Smooth muscle cell (in vitro differentiated cells): Measurements from ENCODE around the gene ANKIB1. TPM values are rescaled to one million over a fixed set of nuclear protein-coding genes. Genes with fewer than 3 reads are reported as not detected.

Experiments
- DNase-seq: peaks from one replicate; lab custom pipeline; 2025; ENCODE audit not compliant: unreplicated experiment; lab: John Stamatoyannopoulos, UW
- H2AFZ ChIP-seq: fragments of 200-600 bp; sonication (generic); 2 replicates; pipeline ENCODE4 v1.6.0; 2016; ENCODE audit warnings: antibody characterized with exemption, low read depth, mild to moderate bottlenecking
- H3F3A ChIP-seq: fragments of 200-600 bp; sonication (generic); 2 replicates; pipeline ENCODE4 v1.6.0; 2017; ENCODE audit warnings: antibody characterized with exemption, low read depth
- H3K27ac ChIP-seq: fragments of 200-600 bp; sonication (generic); 2 replicates; pipeline ENCODE4 v1.5.1; 2016; ENCODE audit warnings: low read depth, mild to moderate bottlenecking
- H3K27me3 ChIP-seq: fragments of 200-600 bp; sonication (generic); 2 replicates; pipeline ENCODE4 v1.6.1; 2016; ENCODE audit warnings: low read depth, mild to moderate bottlenecking
- H3K36me3 ChIP-seq: fragments of 200-600 bp; sonication (generic); 2 replicates; pipeline ENCODE4 v1.5.1; 2016; ENCODE audit warnings: low read depth
- H3K4me1 ChIP-seq: fragments of 200-600 bp; sonication (generic); 2 replicates; pipeline ENCODE4 v1.5.1; 2016; ENCODE audit warnings: low read depth
- H3K4me2 ChIP-seq: fragments of 200-600 bp; sonication (generic); 2 replicates; pipeline ENCODE4 v1.6.0; 2016; ENCODE audit warnings: mild to moderate bottlenecking
- H3K4me3 ChIP-seq: fragments of 200-600 bp; sonication (generic); 2 replicates; pipeline ENCODE4 v1.5.1; 2016; ENCODE audit warnings: mild to moderate bottlenecking
- H3K79me2 ChIP-seq: fragments of 200-600 bp; sonication (generic); 2 replicates; pipeline ENCODE4 v1.6.0; 2016; ENCODE audit warnings: low read depth, mild to moderate bottlenecking
- H3K9ac ChIP-seq: fragments of 200-600 bp; sonication (generic); 2 replicates; pipeline ENCODE4 v1.6.0; 2016; ENCODE audit warnings: low read depth
- H3K9me3 ChIP-seq: fragments of 200-600 bp; sonication (generic); replicated peaks from 2 replicates; pipeline ENCODE4 v1.5.1; 2016; ENCODE audit warnings: low read depth
- H4K20me1 ChIP-seq: fragments of 200-600 bp; sonication (generic); 2 replicates; pipeline ENCODE4 v1.6.0; 2016; ENCODE audit warnings: low read depth
- CTCF ChIP-seq: fragments of 200-600 bp; sonication (generic); IDR thresholded peaks from 2 replicates; pipeline ENCODE4 v1.5.1; 2017; ENCODE audit warnings: borderline replicate concordance, mild to moderate bottlenecking, antibody characterized with exemption; ENCODE audit not compliant: insufficient read depth, poor library complexity, severe bottlenecking
- WGBS: methylation state at CpG from one replicate; pipeline ENCODE4 v1.1.7; 2016; ENCODE audit warnings: low lambda C conversion rate; 5-methylcytosine and 5-hydroxymethylcytosine counted together
- polyA plus RNA-seq: library from polyadenylated mRNA; unstranded; fragments of >200 nt; fragmentation: Nextera tagmentation; extraction: Ambion mirVana; gene quantifications from 2 replicates; pipeline ENCODE4 v1.2.1, GENCODE V29; 2016
- total RNA-seq: library from RNA; depleted of rRNA; stranded (reverse); fragments of >200 nt; gene quantifications from 2 replicates; pipeline ENCODE4 v1.2.3, GENCODE V29; 2014

The ANKIB1 gene
- total and polyA plus RNA-seq, 2 experiments from 2014 or later = 12.9 to 57.4 TPM

- H4K20me1 ChIP-seq = peaks cover 5% of the 10 kb centered on the region
- H3K4me1 ChIP-seq = no peaks in the 10 kb centered on the region
- no peak overlapping the region for H3K4me3 ChIP-seq
- no peak overlapping the region for H2AFZ ChIP-seq
- DNase-seq = no peak
- no peak overlapping the region for H3K27ac ChIP-seq
- no peak overlapping the region for H3K4me2 ChIP-seq
- peaks cover 5% of the 10 kb centered on the region for H3K79me2 ChIP-seq
- peaks cover 6% of the 10 kb centered on the region for H3K9me3 ChIP-seq
- H3F3A ChIP-seq = no peaks in the 10 kb centered on the region
- no peak for TF ChIP-seq CTCF
- H3K9ac ChIP-seq = no peak overlapping the region
- no peaks in the 10 kb centered on the region for H3K36me3 ChIP-seq
- no peaks in the 10 kb centered on the region for H3K27me3 ChIP-seq
Measured at GRCh38 chr7:92333866-92334265, 88.1 kb downstream of the ANKIB1 start.

DNA sequence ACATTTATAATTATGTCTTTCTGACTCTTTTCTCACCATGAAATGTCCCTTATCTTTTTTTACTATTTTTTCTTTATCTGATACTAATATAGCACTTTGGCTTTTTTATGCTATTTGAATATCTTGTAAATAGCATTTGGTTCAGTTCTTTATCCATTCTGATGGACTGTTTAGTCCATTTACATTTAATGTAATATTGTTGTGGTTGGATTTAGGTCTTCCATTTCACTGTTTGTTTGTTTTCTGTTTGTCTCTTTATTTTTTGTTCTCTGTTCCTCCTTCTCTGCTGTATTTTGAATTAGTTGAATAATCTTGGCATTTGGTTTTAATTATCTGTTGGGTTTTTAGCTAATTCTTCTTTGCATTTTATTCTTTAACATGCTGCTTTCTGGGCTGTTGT lies 89.8 kb downstream of the ANKIB1 start:
- Histone ChIP-seq H3K27ac (no peak overlapping the region), H3K9me3 (peaks cover 6% of the 10 kb centered on the region), H4K20me1 (peaks cover 5% of the 10 kb centered on the region), H3K4me1 (no peaks in the 10 kb centered on the region), H3K4me2 (no peak overlapping the region), H3K27me3 (no peaks in the 10 kb centered on the region), H3F3A (no peaks in the 10 kb centered on the region), H3K9ac (no peak overlapping the region), H2AFZ (no peak overlapping the region), H3K36me3 (no peaks in the 10 kb centered on the region), H3K79me2 (peaks cover 5% of the 10 kb centered on the region), H3K4me3 (no peak overlapping the region)
- TF ChIP-seq CTCF = no peak
- no peak for DNase-seq

- Histone ChIP-seq H3K79me2 (peaks cover 5% of the 10 kb centered on the region), H3F3A (no peaks in the 10 kb centered on the region), H2AFZ (no peak overlapping the region), H3K27ac (no peak overlapping the region), H3K9ac (no peak overlapping the region), H3K9me3 (peaks cover 6% of the 10 kb centered on the region), H3K27me3 (no peaks in the 10 kb centered on the region), H3K4me2 (no peak overlapping the region), H3K4me3 (no peak overlapping the region), H3K36me3 (no peaks in the 10 kb centered on the region), H4K20me1 (peaks cover 5% of the 10 kb centered on the region), H3K4me1 (no peaks in the 10 kb centered on the region)
- DNase-seq = no peak
- 85% methylated on average over 2 of the region's 2 CpGs for WGBS
- TF ChIP-seq CTCF = no peak
Measured at GRCh38 chr7:92336662-92337340, 91.0 kb downstream of the ANKIB1 start.

- 100% methylated on average over 1 of the region's 1 CpG for WGBS
- Histone ChIP-seq H3K9ac (no peak overlapping the region), H3K9me3 (peaks cover 6% of the 10 kb centered on the region), H2AFZ (no peak overlapping the region), H3K27me3 (no peaks in the 10 kb centered on the region), H3K4me3 (no peak overlapping the region), H3K4me1 (no peaks in the 10 kb centered on the region), H3F3A (no peaks in the 10 kb centered on the region), H3K4me2 (no peak overlapping the region), H3K79me2 (peaks cover 5% of the 10 kb centered on the region), H3K27ac (no peak overlapping the region), H3K36me3 (peaks cover 6% of the 10 kb centered on the region), H4K20me1 (peaks cover 5% of the 10 kb centered on the region)
- no peak for DNase-seq
- no peak for TF ChIP-seq CTCF
Measured at GRCh38 chr7:92340016-92340415, 94.2 kb downstream of the ANKIB1 start.
